D721Med (cell line): ENCODE results near the gene IKZF3.
"Not testable (repeated sequence)": the region's sequence is repeated elsewhere in the genome, so short reads cannot be mapped to it uniquely, and the experiment has no call there.

Source experiments
- DNase-seq: peaks from one replicate; pipeline ENCODE4 v3.0.0; 2011; ENCODE audit warnings: low spot score; ENCODE audit not compliant: insufficient read length
- FAIRE-seq: peaks from 2 replicates; lab custom pipeline; 2011; peaks lifted over from hg19 to GRCh38; lab: Jason Lieb, UNC
- CTCF ChIP-seq: IDR thresholded peaks from 2 replicates; pipeline ENCODE4 v1.5.1; 2012; ENCODE audit warnings: mild to moderate bottlenecking, control low read depth; ENCODE audit not compliant: insufficient read depth; ENCODE audit errors: missing control alignments

The IKZF3 gene

DNA sequence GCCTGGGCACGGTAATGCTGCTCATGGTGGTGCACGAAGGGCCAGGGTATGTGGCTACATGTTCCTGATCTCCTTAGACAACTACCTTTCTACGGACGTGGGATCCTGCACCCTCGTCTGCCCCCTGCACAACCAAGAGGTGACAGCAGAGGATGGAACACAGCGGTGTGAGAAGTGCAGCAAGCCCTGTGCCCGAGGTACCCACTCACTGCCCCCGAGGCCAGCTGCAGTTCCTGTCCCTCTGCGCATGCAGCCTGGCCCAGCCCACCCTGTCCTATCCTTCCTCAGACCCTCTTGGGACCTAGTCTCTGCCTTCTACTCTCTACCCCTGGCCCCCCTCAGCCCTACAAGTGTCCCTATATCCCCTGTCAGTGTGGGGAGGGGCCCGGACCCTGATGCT is 152.3 kb downstream of the IKZF3 start:
- no peak for DNase-seq
- FAIRE-seq, result no peak
- TF ChIP-seq CTCF, result no peak

DNA sequence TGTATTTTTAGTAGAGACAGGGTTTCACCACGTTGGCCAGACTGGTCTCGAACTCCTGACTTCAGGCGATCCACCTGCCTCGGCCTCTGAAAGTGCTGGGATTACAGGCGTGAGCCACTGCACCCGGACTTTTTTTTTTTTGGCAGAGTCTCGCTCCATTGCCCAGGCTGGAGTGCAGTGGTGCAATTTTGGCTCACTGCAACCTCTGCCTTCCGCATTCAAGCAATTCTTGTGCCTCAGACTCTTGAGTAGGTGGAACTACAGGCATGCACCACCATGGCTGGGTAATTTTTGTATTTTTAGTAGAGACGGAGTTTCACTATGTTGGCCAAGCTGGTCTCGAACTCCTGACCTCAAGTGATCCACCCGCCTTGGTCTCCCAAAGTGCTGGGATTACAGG is 153.0 kb downstream of the IKZF3 start:
- not testable (repeated sequence) for FAIRE-seq, DNase-seq

DNA sequence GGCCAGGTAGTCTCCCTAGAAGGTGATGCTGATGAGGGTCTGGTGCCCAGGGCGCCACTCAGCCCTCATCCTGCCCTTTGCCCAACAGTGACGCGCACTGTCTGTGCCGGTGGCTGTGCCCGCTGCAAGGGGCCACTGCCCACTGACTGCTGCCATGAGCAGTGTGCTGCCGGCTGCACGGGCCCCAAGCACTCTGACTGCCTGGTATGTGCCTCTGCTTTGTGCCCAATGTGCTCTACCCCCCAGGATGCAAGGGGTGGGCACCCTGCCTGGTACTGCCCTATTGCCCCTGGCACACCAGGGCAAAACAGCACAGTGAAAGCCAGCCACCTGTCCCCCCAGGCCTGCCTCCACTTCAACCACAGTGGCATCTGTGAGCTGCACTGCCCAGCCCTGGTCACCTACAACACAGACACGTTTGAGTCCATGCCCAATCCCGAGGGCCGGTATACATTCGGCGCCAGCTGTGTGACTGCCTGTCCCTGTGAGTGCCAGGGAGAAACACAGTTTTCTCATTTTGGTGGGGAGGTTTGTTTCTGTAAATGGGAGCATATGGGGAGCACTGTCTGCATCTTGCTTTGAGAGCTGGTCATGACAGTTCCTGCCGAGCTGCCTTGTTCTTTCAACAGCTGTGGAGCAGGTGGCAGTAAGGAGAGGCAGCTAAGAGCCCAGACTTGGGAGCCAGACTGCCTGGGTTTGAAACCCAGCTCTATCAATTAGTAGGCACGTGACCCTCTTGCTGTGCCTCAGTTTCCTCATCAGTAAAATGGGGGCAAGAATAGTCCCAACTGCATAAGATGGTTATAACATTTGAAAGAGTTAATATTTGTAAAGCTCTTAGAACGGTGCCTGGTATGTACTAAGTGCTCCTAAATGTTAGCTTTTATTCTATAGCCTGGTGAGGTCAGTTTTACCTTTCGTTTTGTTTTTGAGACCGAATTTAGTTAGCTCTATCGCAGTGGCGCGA is 153.8 kb downstream of the IKZF3 start:
- DNase-seq (no peak), FAIRE-seq (no peak)
- TF ChIP-seq CTCF, result no peak

DNA sequence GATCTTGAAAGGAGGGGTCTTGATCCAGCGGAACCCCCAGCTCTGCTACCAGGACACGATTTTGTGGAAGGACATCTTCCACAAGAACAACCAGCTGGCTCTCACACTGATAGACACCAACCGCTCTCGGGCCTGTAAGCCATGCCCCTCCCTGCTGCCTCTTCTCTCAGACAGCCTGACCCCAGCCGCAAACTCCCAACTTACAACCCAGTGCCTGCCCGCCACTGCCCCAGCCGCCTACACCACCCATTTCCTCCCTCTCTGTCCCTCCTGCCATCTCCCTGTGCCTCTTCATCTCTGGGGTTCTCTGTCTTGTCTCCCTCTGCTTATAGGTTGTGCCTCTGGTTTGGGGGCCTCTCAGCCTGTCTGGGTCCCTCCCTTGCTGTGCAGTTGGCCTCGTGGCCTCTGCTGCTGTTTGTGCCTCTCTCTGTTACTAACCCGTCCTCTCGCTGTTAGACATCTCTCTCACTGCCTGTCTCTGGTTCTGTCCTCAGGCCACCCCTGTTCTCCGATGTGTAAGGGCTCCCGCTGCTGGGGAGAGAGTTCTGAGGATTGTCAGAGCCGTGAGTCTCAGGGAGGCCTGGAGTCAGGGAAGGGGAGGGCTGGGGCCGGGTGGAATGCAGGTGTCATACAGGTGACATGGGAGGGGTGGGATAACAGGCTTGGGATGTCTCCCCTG is 154.7 kb downstream of the IKZF3 start:
- no peak for FAIRE-seq
- no peak for DNase-seq
- TF ChIP-seq CTCF, result no peak
